Measurements from ENCODE around the gene CBLN3. TPM values are rescaled to one million over a fixed set of nuclear protein-coding genes. Genes with fewer than 3 reads are reported as not detected.

Gene CBLN3
- total RNA-seq, 2 experiments from 2014 or later, result 2.0 to 6.7 TPM

GRCh38 chr14:24387009-24387345 is 42.5 kb downstream of the CBLN3 start:
- TF ChIP-seq CTCF (conservative IDR thresholded peaks at IDR 0.05; ENCODE audit: low read length) (no peak), EZH2phosphoT487 (IDR thresholded peaks at IDR 0.05; ENCODE audit: borderline replicate concordance, low read depth, low read length) (no peak)
- Histone ChIP-seq H3K4me3 (ENCODE audit: low read depth, low read length, poor library complexity, severe bottlenecking) (no peak overlapping the region), H3K9me3 (ENCODE audit: low read length) (no peaks in the 10 kb centered on the region), H2AFZ (ENCODE audit: low read length) (no peak overlapping the region), H3K79me2 (ENCODE audit: insufficient read depth, low read depth, low read length) (no peaks in the 10 kb centered on the region), H3K36me3 (ENCODE audit: insufficient read depth, low read length) (no peaks in the 10 kb centered on the region), H4K20me1 (ENCODE audit: insufficient read depth, low read length) (no peaks in the 10 kb centered on the region), H3K27ac (ENCODE audit: low read depth, low read length, poor library complexity, severe bottlenecking) (no peak overlapping the region), H3K9me2 (ENCODE audit: insufficient read depth, low read length) (no peaks in the 10 kb centered on the region), H3K4me1 (ENCODE audit: insufficient read depth, low read length, poor library complexity, severe bottlenecking) (peaks cover 12% of the 10 kb centered on the region), H3K4me2 (ENCODE audit: low read length) (no peak overlapping the region)
- no TSS peak for BruUV-seq (replicated peaks)
- intact Hi-C loops (cut with micrococcal nuclease; ENCODE audit: unreplicated experiment), result no loop called here
- DNase-seq (ENCODE audit: low spot score), result no peak
- POLR2A ChIA-PET, result interaction anchor here (0.7 to 1.2 kb wide), 3 partner anchors 16 to 40 kb away, joined by 3 read pairs; no protein-coding TSS in a partner anchor
- CTCF ChIA-PET (ENCODE audit: unreplicated experiment), result no interaction called here

DNA sequence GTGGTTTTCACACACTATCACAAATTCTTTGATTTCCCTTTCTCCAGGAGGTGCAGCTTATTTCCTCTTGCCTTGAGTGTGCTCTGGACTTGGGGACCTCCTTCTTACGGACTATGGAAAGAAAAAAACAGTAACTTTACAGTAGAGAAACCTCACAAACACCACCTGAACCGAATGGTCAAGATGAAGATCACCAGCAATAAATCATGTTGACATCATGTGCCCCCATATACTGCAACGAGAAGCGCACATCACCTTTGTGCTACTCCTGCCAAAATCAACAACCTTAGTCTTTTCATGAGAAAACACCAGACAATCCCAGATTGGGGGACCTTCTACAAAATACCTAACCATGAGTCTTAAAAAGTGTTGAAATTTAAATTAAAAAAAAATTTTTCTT is 43.9 kb downstream of the CBLN3 start:
- Histone ChIP-seq H3K9me2 (ENCODE audit: insufficient read depth, low read length) (no peaks in the 10 kb centered on the region), H3K36me3 (ENCODE audit: insufficient read depth, low read length) (no peaks in the 10 kb centered on the region), H4K20me1 (ENCODE audit: insufficient read depth, low read length) (no peaks in the 10 kb centered on the region), H3K9me3 (ENCODE audit: low read length) (no peaks in the 10 kb centered on the region), H3K79me2 (ENCODE audit: insufficient read depth, low read depth, low read length) (no peaks in the 10 kb centered on the region), H3K4me1 (ENCODE audit: insufficient read depth, low read length, poor library complexity, severe bottlenecking) (peaks cover 2% of the 10 kb centered on the region), H3K4me3 (ENCODE audit: low read depth, low read length, poor library complexity, severe bottlenecking) (no peak overlapping the region), H3K27ac (ENCODE audit: low read depth, low read length, poor library complexity, severe bottlenecking) (no peak overlapping the region), H3K4me2 (ENCODE audit: low read length) (no peak overlapping the region), H2AFZ (ENCODE audit: low read length) (no peak overlapping the region)
- ChIA-PET CTCF (ENCODE audit: unreplicated experiment) (no interaction called here), POLR2A (interaction anchor here (0.6 kb wide), 1 partner anchor 15 kb away, joined by 5 read pairs; no protein-coding TSS in a partner anchor)
- TF ChIP-seq EZH2phosphoT487 (IDR thresholded peaks at IDR 0.05; ENCODE audit: borderline replicate concordance, low read depth, low read length) (no peak), CTCF (conservative IDR thresholded peaks at IDR 0.05; ENCODE audit: low read length) (no peak)
- intact Hi-C loops (cut with micrococcal nuclease; ENCODE audit: unreplicated experiment), result no loop called here
- no peak for DNase-seq (ENCODE audit: low spot score)
- BruUV-seq (replicated peaks), result no TSS peak

DNA sequence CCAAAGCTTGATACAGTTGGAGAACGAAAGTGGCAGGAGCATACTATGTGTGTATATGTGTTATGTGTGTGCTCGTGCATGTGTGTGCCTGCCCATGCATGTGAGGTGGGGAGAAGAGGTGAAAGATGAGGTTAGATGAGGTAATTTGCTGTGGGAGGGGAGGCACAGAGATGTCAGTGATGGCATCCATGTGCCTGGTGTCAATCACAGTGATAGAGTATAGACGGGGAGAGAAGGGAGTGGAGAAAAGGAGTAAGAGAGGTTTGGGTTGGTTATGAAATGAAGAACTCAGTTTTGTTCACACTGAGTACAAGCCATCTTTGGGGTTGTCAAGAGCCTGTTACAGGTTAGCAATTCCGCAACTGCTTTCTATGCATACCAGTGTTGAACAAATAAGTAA is 45.3 kb downstream of the CBLN3 start:
- Histone ChIP-seq H3K36me3 (ENCODE audit: insufficient read depth, low read length) (no peaks in the 10 kb centered on the region), H3K4me3 (ENCODE audit: low read depth, low read length, poor library complexity, severe bottlenecking) (no peak overlapping the region), H3K4me2 (ENCODE audit: low read length) (no peak overlapping the region), H3K9me2 (ENCODE audit: insufficient read depth, low read length) (no peaks in the 10 kb centered on the region), H3K4me1 (ENCODE audit: insufficient read depth, low read length, poor library complexity, severe bottlenecking) (no peaks in the 10 kb centered on the region), H3K9me3 (ENCODE audit: low read length) (no peaks in the 10 kb centered on the region), H3K79me2 (ENCODE audit: insufficient read depth, low read depth, low read length) (no peaks in the 10 kb centered on the region), H2AFZ (ENCODE audit: low read length) (no peak overlapping the region), H3K27ac (ENCODE audit: low read depth, low read length, poor library complexity, severe bottlenecking) (no peak overlapping the region), H4K20me1 (ENCODE audit: insufficient read depth, low read length) (no peaks in the 10 kb centered on the region)
- intact Hi-C loops (cut with micrococcal nuclease; ENCODE audit: unreplicated experiment), result no loop called here
- no peak for TF ChIP-seq EZH2phosphoT487 (IDR thresholded peaks at IDR 0.05; ENCODE audit: borderline replicate concordance, low read depth, low read length)
- TF ChIP-seq CTCF (conservative IDR thresholded peaks at IDR 0.05; ENCODE audit: low read length), result no peak
- no peak for DNase-seq (ENCODE audit: low spot score)
- BruUV-seq (replicated peaks), result no TSS peak
- CTCF ChIA-PET (ENCODE audit: unreplicated experiment), result no interaction called here
- POLR2A ChIA-PET, result no interaction called here

All from OCI-LY7 (cell line).